ENCODE data around the gene MALRD1.
"Not testable (repeated sequence)": the region's sequence is repeated elsewhere in the genome, so short reads cannot be mapped to it uniquely, and the experiment has no call there.

Gene MALRD1

DNA sequence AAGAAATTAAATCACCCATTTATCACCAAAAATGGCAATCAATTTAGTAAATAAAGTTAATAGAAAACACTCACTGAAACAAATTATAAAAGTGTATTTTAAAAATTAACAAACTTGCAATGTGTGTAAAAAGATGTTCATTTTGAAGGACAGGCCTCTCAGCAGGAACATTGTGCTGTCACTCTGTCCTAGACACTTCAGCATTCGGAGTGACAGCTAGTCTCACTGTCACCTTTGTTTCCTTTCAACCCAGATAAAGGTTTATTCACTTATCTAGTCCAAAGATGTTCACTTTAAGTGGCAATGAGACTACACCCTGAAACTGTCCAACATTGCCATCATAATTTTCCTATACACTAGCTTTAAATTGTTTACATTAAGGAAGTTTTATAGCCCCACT is 675.7 kb downstream of the MALRD1 start:
- DNase-seq = no peak

DNA sequence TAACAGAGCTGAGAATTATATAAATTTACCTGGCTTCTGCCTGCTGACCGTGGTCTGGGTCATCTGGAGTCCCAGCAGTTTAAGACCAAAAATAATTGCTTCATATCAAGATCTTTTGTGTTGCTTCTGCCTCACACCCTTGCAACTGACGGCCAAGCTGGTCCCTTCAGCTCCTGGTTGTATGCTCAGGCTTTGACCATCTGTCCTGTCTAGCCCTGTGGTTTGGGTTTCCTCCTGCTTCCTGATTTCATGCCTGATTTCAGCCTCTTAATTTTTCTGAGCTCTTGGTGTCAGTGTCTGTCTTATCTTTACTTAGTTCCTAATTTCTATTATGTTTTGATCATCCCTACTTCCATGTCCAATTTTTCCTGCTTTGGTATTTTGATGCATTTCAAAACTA is 679.8 kb downstream of the MALRD1 start:
- no peak for DNase-seq

DNA sequence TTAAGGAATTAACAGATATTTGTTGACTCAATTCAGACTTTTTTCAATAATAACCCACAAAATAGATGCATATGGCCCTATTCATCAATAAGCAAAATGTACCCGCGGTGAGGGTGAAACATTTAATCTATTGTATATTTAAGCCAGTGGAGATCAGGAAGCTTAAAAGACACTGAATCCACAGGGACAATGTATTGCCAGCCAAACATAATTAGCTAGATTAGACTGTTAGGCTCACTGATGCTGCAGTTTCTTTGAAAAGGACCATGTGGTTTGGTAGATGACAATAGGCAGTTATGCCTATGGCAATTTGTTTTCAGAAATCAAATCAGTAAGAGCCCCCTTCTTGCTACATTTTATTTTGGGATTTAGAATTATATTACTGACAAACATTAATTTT is 680.4 kb downstream of the MALRD1 start:
- no peak for DNase-seq

DNA sequence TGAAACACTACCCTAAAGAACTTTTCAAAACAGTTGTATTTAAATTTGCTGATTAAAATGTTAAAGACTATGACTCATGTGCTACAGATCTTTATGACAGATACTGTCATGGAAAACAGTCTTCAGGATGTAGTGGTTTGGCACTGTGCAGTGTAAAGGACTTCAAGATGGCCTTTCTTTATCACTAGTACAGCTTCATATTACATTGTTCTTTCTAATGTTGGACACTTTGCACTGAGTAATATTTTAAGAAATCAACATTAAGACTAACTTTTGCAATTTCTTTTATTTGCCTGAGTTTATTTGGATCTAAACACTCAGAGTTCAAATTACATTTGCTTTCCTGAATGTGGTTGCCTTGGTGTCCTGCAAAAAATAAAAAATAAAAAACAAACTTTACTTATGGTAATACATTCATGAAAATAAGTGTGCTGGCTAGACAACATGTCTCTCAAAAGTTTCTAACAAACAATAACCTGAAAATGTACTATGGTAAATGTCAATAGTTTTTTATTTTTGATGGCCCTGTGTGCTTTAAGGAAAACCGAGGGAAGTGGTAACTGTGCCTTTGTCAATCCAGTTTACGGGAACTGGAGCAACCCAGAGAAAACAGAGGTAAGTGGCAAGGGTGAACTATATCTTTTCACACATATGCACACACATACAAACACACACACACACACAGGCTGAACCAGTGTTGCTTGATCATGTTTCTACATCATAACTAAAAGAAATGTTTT is 681.7 kb downstream of the MALRD1 start:
- DNase-seq = no peak

- no peak for DNase-seq
Measured at GRCh38 chr10:19730907-19731217, 682.3 kb downstream of the MALRD1 start.

DNA sequence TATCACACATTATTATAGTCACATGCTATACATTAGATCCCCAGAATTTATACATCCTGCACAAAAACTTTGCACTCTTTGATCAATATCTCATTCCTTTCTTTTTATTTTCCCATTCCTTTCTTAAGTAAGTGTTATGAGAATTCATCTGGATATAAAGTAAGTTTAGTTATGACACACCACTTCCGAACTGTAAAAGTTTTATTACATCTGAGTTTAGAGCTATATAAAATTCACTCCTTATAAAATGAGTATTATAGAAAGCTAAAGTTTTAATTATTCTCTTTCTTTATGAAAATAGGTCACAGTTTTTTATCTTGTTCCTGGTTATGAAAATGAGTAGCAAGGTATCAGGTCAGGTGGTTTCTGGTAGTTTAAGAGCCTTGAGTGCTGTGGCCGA is 683.0 kb downstream of the MALRD1 start:
- DNase-seq = no peak

- no peak for DNase-seq
Measured at GRCh38 chr10:19738440-19738839, 689.8 kb downstream of the MALRD1 start.

- DNase-seq = not testable (repeated sequence)
Measured at GRCh38 chr10:19739232-19739631, 690.6 kb downstream of the MALRD1 start.

- DNase-seq = not testable (repeated sequence)
Measured at GRCh38 chr10:19742144-19742543, 693.5 kb downstream of the MALRD1 start.

GRCh38 chr10:19745672-19746071 is 697.1 kb downstream of the MALRD1 start:
- DNase-seq = no peak

- DNase-seq = no peak
Measured at GRCh38 chr10:19749185-19749729, 700.7 kb downstream of the MALRD1 start.

GRCh38 chr10:19750972-19751371 is 702.4 kb downstream of the MALRD1 start:
- no peak for DNase-seq

GRCh38 chr10:19756919-19757318 is 708.3 kb downstream of the MALRD1 start:
- no peak for DNase-seq

DNA sequence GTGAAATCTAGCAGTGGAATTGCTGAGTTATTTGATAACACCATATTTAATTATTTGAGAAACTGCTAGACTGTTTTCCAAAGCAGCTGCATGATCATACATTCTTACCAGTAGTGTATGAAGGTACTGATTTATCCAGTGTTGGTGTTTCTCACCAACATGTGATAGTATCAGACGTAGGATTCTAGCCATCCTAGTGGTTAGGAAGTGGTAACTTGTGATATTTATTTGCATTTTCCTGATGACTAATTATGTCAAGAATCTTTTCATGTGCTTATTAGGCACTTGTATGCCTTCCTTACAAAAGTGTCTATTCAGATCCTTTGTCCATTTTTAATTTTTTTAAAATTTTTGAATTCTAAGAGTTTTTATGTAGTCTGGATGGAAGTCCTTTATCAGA is 713.4 kb downstream of the MALRD1 start:
- DNase-seq = no peak

- no peak for DNase-seq
Measured at GRCh38 chr10:19764111-19764510, 715.5 kb downstream of the MALRD1 start.

DNA sequence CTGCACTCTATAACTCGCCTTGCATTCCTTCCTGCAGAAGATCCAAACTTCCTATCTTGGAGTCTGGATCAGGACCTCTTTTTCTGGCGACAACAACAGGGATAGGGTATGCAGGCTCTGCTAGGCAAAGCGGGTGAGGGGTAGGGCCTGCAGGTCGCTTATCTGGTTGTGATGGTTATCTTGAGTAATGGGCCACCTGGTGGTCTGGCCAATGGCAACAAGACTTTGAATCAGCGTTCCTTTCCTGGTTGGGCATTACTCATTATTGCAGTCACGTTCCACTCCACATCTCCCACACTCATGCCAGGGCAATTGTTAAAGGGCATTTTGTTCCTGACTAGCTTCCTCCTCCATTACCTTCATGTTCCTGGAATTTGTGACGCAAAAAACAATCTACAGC is 719.3 kb downstream of the MALRD1 start:
- DNase-seq = no peak

GRCh38 chr10:19769826-19770225 is 721.2 kb downstream of the MALRD1 start:
- not testable (repeated sequence) for DNase-seq

DNA sequence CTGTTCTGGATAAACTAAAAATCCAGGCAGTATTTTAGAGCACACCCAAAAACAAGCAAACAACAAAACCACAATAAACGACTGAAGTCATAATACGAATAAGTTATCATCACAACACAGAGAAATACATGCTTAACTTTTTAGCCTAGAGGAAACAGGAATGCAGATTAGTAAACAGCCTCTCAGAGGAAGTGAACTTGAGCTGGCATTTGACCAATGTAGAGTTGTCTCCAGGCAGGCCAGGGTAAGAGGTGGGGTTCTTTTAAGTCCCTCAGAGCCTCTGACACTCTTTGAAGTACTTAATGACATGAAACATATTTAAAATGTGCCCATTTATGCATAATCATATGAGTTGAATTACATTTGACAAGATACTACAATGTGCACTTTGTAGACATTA is 724.4 kb downstream of the MALRD1 start:
- no peak for DNase-seq

GRCh38 chr10:19775296-19775695 is 726.7 kb downstream of the MALRD1 start:
- DNase-seq = no peak

DNA sequence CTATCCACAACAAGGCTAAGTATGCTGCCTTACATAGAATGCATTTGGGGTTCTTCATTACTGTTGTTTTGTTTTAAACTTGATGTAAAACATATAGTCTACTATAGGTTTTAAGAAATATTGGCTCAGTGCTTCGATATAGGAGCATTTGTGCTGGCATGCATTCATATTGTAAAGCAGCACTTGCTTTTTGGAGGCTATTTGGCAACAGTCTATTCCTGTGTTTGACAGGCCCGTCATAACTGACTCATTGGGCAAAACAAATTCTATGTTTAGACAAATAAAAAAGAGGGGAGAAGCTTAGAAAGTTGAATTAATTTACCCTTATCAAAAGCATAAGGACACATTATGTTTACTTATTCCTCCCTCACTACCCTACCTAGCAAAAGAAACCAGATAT is 729.2 kb downstream of the MALRD1 start:
- no peak for DNase-seq

GRCh38 chr10:19778996-19779395 is 730.4 kb downstream of the MALRD1 start:
- DNase-seq = no peak

GRCh38 chr10:19782430-19783089 is 734.0 kb downstream of the MALRD1 start:
- no peak for DNase-seq

- DNase-seq = no peak
Measured at GRCh38 chr10:19783721-19784120, 735.1 kb downstream of the MALRD1 start.
